GM23338 (cell line): ENCODE data around the gene FPGS. TPM values are rescaled to one million over a fixed set of nuclear protein-coding genes. Genes with fewer than 3 reads are reported as not detected.

ENCODE experiments used
- ATAC-seq: fragments of 200-7000 bp; cut with Tn5 transposase; 3 replicates; pipeline ENCODE4 v1.9.1; 2020
- DNase-seq: peaks from one replicate; pipeline ENCODE4 v3.0.0-alpha.2; 2015; ENCODE audit warnings: low spot score
- H2AFZ ChIP-seq: fragments of 200-600 bp; sonication (generic); 2 replicates; pipeline ENCODE4 v1.8.0; 2016; ENCODE audit warnings: antibody characterized with exemption, mild to moderate bottlenecking, moderate library complexity
- H3F3A ChIP-seq: fragments of 200-600 bp; sonication (generic); replicated peaks from 2 replicates; pipeline ENCODE4 v1.8.0; 2017; ENCODE audit warnings: antibody characterized with exemption, mixed run types, low read depth
- H3K27ac ChIP-seq: fragments of 200-600 bp; sonication (generic); 2 replicates; pipeline ENCODE4 v1.6.1; 2016; ENCODE audit warnings: low read depth
- H3K27me3 ChIP-seq: fragments of 200-600 bp; sonication (generic); 2 replicates; pipeline ENCODE4 v1.8.0; 2016; ENCODE audit warnings: mild to moderate bottlenecking, mixed run types, moderate library complexity; ENCODE audit not compliant: insufficient read depth
- H3K36me3 ChIP-seq: fragments of 200-600 bp; sonication (generic); 2 replicates; pipeline ENCODE4 v1.8.0; 2016; ENCODE audit warnings: mild to moderate bottlenecking; ENCODE audit not compliant: insufficient read depth
- H3K4me1 ChIP-seq: fragments of 200-600 bp; sonication (generic); 2 replicates; pipeline ENCODE4 v1.8.0; 2016; ENCODE audit warnings: mild to moderate bottlenecking, moderate library complexity; ENCODE audit not compliant: insufficient read depth
- H3K4me2 ChIP-seq: fragments of 200-600 bp; sonication (generic); 2 replicates; pipeline ENCODE4 v1.7.1; 2017; ENCODE audit warnings: mixed run types
- H3K4me3 ChIP-seq: fragments of 200-600 bp; sonication (generic); 2 replicates; pipeline ENCODE4 v1.6.1; 2016; ENCODE audit warnings: mixed run types
- H3K79me2 ChIP-seq: fragments of 200-600 bp; sonication (generic); replicated peaks from 2 replicates; pipeline ENCODE4 v1.8.0; 2017; ENCODE audit warnings: mild to moderate bottlenecking; ENCODE audit not compliant: insufficient read depth
- H3K9me2 ChIP-seq: fragments of 200-600 bp; sonication (generic); 2 replicates; pipeline ENCODE4 v1.8.0; 2017; ENCODE audit not compliant: insufficient read depth
- H4K20me1 ChIP-seq: fragments of 200-600 bp; sonication (generic); replicated peaks from 2 replicates; pipeline ENCODE4 v1.8.0; 2017; ENCODE audit warnings: mild to moderate bottlenecking; ENCODE audit not compliant: insufficient read depth
- H3K27ac Mint-ChIP-seq: 2 replicates; pipeline ENCODE4 v1.8.0; 2020; ENCODE audit warnings: inconsistent platforms, mild to moderate bottlenecking, moderate library complexity, mixed read lengths
- H3K27me3 Mint-ChIP-seq: 3 replicates; pipeline ENCODE4 v1.8.0; 2022; ENCODE audit warnings: low read depth, mild to moderate bottlenecking, moderate library complexity, mixed read lengths, inconsistent platforms; ENCODE audit not compliant: insufficient read depth, poor library complexity
- H3K36me3 Mint-ChIP-seq: 3 replicates; pipeline ENCODE4 v1.8.0; 2021; ENCODE audit warnings: low read depth, mild to moderate bottlenecking, inconsistent platforms, moderate library complexity, mixed read lengths
- H3K4me1 Mint-ChIP-seq: 3 replicates; pipeline ENCODE4 v1.8.0; 2020; ENCODE audit warnings: mild to moderate bottlenecking, inconsistent platforms, mixed read lengths
- H3K4me3 Mint-ChIP-seq: 3 replicates; pipeline ENCODE4 v1.8.0; 2021; ENCODE audit warnings: moderate library complexity, mild to moderate bottlenecking, inconsistent platforms, mixed read lengths
- H3K9me3 Mint-ChIP-seq: 3 replicates; pipeline ENCODE4 v1.8.0; 2020; ENCODE audit warnings: moderate library complexity, mild to moderate bottlenecking, inconsistent platforms, mixed read lengths
- CREB1 ChIP-seq: fragments of 250-450 bp; sonication (Bioruptor Pico); IDR thresholded peaks from 2 replicates; pipeline ENCODE4 v1.5.0; 2020; ENCODE audit warnings: low read depth, mild to moderate bottlenecking, moderate library complexity
- EZH2 ChIP-seq: fragments of 200-600 bp; sonication (generic); IDR thresholded peaks from one replicate; pipeline ENCODE4 v1.8.0; 2017; ENCODE audit warnings: antibody characterized with exemption, mild to moderate bottlenecking, low read depth; ENCODE audit not compliant: unreplicated experiment
- JUNB ChIP-seq: IDR thresholded peaks from one replicate; pipeline ENCODE4 v1.6.1; 2016; ENCODE audit warnings: antibody characterized with exemption; ENCODE audit not compliant: unreplicated experiment
- NANOG ChIP-seq: IDR thresholded peaks from 2 replicates; pipeline ENCODE4 v1.6.1; 2016; ENCODE audit warnings: antibody characterized with exemption, borderline replicate concordance
- POLR2AphosphoS5 ChIP-seq: IDR thresholded peaks from 2 replicates; pipeline ENCODE4 v1.6.1; 2016; ENCODE audit warnings: antibody characterized with exemption, low read depth
- STAT1 ChIP-seq: IDR thresholded peaks from one replicate; pipeline ENCODE4 v1.6.1; 2016; ENCODE audit warnings: antibody characterized with exemption; ENCODE audit not compliant: unreplicated experiment
- ZNF114 ChIP-seq: fragments of 250-450 bp; sonication (Bioruptor Pico); IDR thresholded peaks from 2 replicates; pipeline ENCODE4 v1.5.0; 2020; ENCODE audit warnings: mild to moderate bottlenecking, moderate library complexity
- ZNF462 ChIP-seq: fragments of 250-450 bp; sonication (Bioruptor Pico); IDR thresholded peaks from 2 replicates; pipeline ENCODE4 v1.5.0; 2020; ENCODE audit warnings: mild to moderate bottlenecking, moderate library complexity
- polyA plus RNA-seq: library from polyadenylated mRNA; unstranded; fragments of >200 nt; fragmentation: Nextera tagmentation; extraction: Ambion mirVana; gene quantifications from 2 replicates; pipeline ENCODE4 v1.2.1, GENCODE V29; 2016
- total RNA-seq: library from RNA; depleted of rRNA; stranded (reverse); fragments of >200 nt; shearing (Covaris generic); gene quantifications from 2 replicates; pipeline ENCODE4 v1.2.3, GENCODE V29; 2014
- TF ChIP-seq, protein P1 (sequence below): IDR thresholded peaks from 2 replicates; pipeline ENCODE4 v1.6.1; 2016; ENCODE audit warnings: antibody characterized with exemption
- TF ChIP-seq, protein P2 (sequence below): IDR thresholded peaks from one replicate; pipeline ENCODE4 v1.6.1; 2018; ENCODE audit warnings: antibody characterized with exemption; ENCODE audit not compliant: unreplicated experiment

FPGS gene
- total and polyA plus RNA-seq, 2 experiments from 2014 or later: 40.7 to 87.2 TPM

DNA sequence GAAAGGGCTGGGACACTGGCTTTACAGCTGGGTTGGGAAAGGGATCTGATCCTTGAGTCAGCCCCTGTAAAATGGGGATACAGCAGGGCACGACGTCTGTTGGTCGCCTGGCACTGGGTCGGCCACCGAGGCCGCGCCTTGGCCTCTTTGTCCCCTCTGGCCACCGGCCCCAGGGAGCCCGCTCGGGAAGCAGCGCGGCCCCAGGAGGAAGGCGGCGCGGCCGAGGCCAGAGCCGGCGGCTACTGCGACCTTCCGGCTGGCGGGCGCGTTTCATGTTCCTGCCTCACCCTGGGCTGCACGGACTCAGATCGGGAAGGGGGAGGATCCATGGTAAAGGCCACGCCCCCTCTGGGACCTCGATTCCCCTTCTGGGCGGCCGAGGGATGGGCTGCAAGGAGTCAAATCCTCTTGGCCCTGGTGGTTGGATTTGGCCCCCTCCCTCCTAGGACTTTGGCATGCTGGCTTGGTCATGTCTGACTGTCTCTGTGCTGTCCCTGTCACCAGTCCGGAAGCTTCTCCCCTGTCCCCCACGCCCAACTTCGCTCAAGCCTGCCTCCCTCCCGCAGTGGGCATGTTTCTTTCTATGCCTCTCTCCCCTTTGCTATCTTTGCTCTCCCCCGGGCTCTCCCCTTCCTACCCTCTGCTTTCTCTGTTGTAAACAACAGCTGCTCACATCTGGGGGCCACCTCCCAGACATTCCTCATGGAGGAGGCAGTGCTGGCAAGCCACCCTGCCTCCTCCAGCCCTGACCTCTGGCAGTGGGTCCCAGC, 25.8 kb downstream of the FPGS start (continued):
- TF ChIP-seq ZNF462 (CRISPR knock-in tag) (no peak), POLR2AphosphoS5 (peak; percentile 67), JUNB (no peak), NANOG (no peak)
- TF ChIP-seq, protein P1, sequence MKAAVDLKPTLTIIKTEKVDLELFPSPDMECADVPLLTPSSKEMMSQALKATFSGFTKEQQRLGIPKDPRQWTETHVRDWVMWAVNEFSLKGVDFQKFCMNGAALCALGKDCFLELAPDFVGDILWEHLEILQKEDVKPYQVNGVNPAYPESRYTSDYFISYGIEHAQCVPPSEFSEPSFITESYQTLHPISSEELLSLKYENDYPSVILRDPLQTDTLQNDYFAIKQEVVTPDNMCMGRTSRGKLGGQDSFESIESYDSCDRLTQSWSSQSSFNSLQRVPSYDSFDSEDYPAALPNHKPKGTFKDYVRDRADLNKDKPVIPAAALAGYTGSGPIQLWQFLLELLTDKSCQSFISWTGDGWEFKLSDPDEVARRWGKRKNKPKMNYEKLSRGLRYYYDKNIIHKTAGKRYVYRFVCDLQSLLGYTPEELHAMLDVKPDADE: no peak

DNA sequence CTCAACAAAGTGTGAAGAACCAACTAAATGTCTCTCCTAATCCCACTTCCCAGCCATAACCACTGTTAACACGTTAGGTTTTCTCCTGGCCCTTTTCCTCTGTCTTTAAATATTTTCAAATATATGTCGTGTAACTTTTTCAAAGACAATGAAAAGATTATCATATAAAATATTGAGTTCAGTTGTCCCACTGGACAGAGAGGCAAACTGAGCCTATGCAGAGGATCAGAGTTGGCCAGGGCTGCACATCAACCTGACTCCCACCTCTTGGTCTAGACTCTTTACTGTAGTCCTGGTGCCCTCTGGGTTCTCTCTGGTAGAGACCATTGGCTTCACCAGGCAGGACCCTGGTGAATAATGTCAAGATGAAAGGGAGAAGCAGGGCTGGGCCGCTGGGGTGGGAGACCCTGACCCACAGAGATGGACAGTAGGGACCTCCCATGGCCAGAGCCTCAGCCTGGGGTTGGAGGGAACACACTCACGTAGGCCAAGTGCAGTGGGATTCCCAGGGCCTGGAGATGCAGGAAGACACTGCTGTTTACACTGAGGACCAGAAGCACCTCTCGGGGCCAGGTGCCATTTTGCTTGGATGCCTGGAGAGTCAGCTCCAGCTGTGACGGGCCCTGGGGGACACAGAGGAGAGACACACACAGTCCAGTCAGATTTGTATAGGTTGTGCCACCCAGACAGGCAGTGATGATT, 26.7 kb downstream of the FPGS start:
- Histone ChIP-seq H3K79me2 (no peaks in the 10 kb centered on the region), H3K4me3 (peak overlapping the region; percentile 53), H4K20me1 (no peaks in the 10 kb centered on the region), H3K4me1 (peaks cover 8% of the 10 kb centered on the region), H2AFZ (peak overlapping the region; percentile 97; the same call in 1 of the 2 replicates), H3K4me2 (peak overlapping the region; percentile 80; the same call in 1 of the 2 replicates), H3K27ac (peak overlapping the region; percentile 75), H3K27me3 (peaks cover 12% of the 10 kb centered on the region; the same call in 1 of the 2 replicates), H3K36me3 (no peaks in the 10 kb centered on the region; the same call in 1 of the 2 replicates), H3K9me2 (no peaks in the 10 kb centered on the region), H3F3A (peaks cover 14% of the 10 kb centered on the region)
- ATAC-seq: no peak
- no peak overlapping the region; the same call in 1 of the 2 replicates for H3K27ac Mint-ChIP-seq
- no peaks in the 10 kb centered on the region for H3K36me3 Mint-ChIP-seq
- peaks cover 37% of the 10 kb centered on the region for H3K4me1 Mint-ChIP-seq
- DNase-seq: no peak
- H3K27me3 Mint-ChIP-seq: peaks cover 20% of the 10 kb centered on the region
- H3K9me3 Mint-ChIP-seq: no peaks in the 10 kb centered on the region; the same call in 2 of the 3 replicates
- H3K4me3 Mint-ChIP-seq: peak overlapping the region; percentile 67; the same call in 1 of the 3 replicates
- TF ChIP-seq STAT1: no peak
- no peak for TF ChIP-seq NANOG
- TF ChIP-seq CREB1 (CRISPR knock-in tag): no peak
- TF ChIP-seq EZH2: no peak
- TF ChIP-seq, protein P2, sequence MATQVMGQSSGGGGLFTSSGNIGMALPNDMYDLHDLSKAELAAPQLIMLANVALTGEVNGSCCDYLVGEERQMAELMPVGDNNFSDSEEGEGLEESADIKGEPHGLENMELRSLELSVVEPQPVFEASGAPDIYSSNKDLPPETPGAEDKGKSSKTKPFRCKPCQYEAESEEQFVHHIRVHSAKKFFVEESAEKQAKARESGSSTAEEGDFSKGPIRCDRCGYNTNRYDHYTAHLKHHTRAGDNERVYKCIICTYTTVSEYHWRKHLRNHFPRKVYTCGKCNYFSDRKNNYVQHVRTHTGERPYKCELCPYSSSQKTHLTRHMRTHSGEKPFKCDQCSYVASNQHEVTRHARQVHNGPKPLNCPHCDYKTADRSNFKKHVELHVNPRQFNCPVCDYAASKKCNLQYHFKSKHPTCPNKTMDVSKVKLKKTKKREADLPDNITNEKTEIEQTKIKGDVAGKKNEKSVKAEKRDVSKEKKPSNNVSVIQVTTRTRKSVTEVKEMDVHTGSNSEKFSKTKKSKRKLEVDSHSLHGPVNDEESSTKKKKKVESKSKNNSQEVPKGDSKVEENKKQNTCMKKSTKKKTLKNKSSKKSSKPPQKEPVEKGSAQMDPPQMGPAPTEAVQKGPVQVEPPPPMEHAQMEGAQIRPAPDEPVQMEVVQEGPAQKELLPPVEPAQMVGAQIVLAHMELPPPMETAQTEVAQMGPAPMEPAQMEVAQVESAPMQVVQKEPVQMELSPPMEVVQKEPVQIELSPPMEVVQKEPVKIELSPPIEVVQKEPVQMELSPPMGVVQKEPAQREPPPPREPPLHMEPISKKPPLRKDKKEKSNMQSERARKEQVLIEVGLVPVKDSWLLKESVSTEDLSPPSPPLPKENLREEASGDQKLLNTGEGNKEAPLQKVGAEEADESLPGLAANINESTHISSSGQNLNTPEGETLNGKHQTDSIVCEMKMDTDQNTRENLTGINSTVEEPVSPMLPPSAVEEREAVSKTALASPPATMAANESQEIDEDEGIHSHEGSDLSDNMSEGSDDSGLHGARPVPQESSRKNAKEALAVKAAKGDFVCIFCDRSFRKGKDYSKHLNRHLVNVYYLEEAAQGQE: no peak
- TF ChIP-seq ZNF114 (CRISPR knock-in tag): no peak
